Jurkat, Clone E6-1 (cell line): ENCODE data around the gene SSBP2.

Experiments
- DNase-seq: peaks from one replicate; pipeline ENCODE4 v3.0.0-alpha.2; 2011; ENCODE audit warnings: low read depth, low spot score
- H3K4me3 ChIP-seq: 2 replicates; pipeline ENCODE4 v1.5.1; 2011; ENCODE audit warnings: mild to moderate bottlenecking, low read length, control low read depth, moderate library complexity

Gene SSBP2

GRCh38 chr5:81371354-81371876, 379.5 kb downstream of the SSBP2 start:
- DNase-seq: no peak
- no peak overlapping the region for H3K4me3 ChIP-seq

GRCh38 chr5:81370912-81371311, 380.0 kb downstream of the SSBP2 start:
- DNase-seq: no peak
- no peak overlapping the region for H3K4me3 ChIP-seq

GRCh38 chr5:81365541-81365940, 385.4 kb downstream of the SSBP2 start:
- DNase-seq: no peak
- H3K4me3 ChIP-seq: no peak overlapping the region

- DNase-seq: no peak
- no peak overlapping the region for H3K4me3 ChIP-seq
Measured at GRCh38 chr5:81363093-81363871, 387.6 kb downstream of the SSBP2 start.
